SK-N-MC (cell line): ENCODE results near the gene CLIP1.

ENCODE experiments used
- EZH2 ChIP-seq: fragments of 200-600 bp; sonication (generic); IDR thresholded peaks from one replicate; pipeline ENCODE4 v1.6.1; 2017; ENCODE audit warnings: antibody characterized with exemption
- POLR2AphosphoS5 ChIP-seq: IDR thresholded peaks from 2 replicates; pipeline ENCODE4 v1.6.1; 2012; ENCODE audit warnings: mild to moderate bottlenecking, low read depth, low read length, borderline replicate concordance

DNA sequence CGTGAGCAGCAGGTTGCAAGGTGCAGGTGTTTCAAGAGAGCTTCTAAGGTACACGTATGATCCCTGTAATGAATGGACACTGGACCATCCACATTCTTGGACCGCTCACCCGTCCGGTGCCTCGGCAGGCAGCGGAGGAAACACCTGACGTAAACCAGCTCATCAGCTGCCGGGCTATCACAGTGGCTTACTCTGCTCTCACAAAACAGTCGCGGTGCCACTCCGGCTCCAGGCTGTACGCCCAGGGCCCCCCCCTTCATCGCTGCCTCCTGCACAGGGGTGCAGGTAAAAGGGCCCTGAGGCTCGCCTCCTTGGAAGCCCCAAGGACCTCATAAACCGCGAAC lies 156.6 kb downstream of the CLIP1 start:
- TF ChIP-seq POLR2AphosphoS5: no peak
- no peak for TF ChIP-seq EZH2
